WTC11 (cell line): ENCODE results near the gene XIRP2.

Experiments
- CREB1 ChIP-seq: sonication (generic); formaldehyde crosslinking; IDR thresholded peaks from 2 replicates; pipeline ENCODE4 v1.8.0; 2023; ENCODE audit warnings: mild to moderate bottlenecking, missing genetic modification reagents
- ESRRA ChIP-seq: sonication (generic); formaldehyde crosslinking; IDR thresholded peaks from 2 replicates; pipeline ENCODE4 v1.8.1; 2022; ENCODE audit warnings: mild to moderate bottlenecking, missing genetic modification reagents, borderline replicate concordance
- GTF2I ChIP-seq: fragments of 250-450 bp; sonication (Bioruptor Pico); conservative IDR thresholded peaks from 2 replicates; pipeline ENCODE4 v1.4.0; 2021; ENCODE audit warnings: mild to moderate bottlenecking
- ZNF232 ChIP-seq: sonication (generic); formaldehyde crosslinking; IDR thresholded peaks from 2 replicates; pipeline ENCODE4 v1.8.0; 2022; ENCODE audit warnings: mild to moderate bottlenecking, missing genetic modification reagents
- TF ChIP-seq, protein P1 (sequence below): sonication (generic); formaldehyde crosslinking; IDR thresholded peaks from 2 replicates; pipeline ENCODE4 v1.8.0; 2022; ENCODE audit warnings: mild to moderate bottlenecking, missing genetic modification reagents
- TF ChIP-seq, protein P2 (sequence below): fragments of 250-450 bp; sonication (Bioruptor Pico); conservative IDR thresholded peaks from 2 replicates; pipeline ENCODE4 v1.9.0; 2021; ENCODE audit warnings: mild to moderate bottlenecking
- TF ChIP-seq, protein P3 (sequence below): fragments of 200-600 bp; IDR thresholded peaks from 2 replicates; pipeline ENCODE4 v1.8.0; 2022; ENCODE audit warnings: antibody characterized with exemption

DNA sequence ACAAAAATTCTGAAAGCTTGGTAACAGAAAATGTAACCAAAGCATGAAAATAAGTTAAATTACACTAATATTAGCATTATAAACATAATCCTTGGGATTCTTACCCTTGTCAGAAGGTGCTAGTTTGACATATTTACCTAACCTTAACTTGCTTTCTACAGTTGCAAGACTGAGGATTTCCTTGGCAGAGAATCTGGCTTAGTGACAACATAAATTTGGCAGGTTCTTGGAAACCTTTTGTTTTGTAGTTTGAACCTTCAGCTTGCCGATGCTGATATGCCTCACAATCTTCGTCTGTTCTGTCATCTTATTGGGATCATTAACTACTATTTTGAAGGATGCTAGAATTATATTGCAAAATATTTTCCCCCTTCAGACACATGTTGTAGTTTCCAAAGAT is 3.4 kb downstream of the XIRP2 start:
- TF ChIP-seq GTF2I (CRISPR knock-in tag) = no peak
- TF ChIP-seq, protein P1, sequence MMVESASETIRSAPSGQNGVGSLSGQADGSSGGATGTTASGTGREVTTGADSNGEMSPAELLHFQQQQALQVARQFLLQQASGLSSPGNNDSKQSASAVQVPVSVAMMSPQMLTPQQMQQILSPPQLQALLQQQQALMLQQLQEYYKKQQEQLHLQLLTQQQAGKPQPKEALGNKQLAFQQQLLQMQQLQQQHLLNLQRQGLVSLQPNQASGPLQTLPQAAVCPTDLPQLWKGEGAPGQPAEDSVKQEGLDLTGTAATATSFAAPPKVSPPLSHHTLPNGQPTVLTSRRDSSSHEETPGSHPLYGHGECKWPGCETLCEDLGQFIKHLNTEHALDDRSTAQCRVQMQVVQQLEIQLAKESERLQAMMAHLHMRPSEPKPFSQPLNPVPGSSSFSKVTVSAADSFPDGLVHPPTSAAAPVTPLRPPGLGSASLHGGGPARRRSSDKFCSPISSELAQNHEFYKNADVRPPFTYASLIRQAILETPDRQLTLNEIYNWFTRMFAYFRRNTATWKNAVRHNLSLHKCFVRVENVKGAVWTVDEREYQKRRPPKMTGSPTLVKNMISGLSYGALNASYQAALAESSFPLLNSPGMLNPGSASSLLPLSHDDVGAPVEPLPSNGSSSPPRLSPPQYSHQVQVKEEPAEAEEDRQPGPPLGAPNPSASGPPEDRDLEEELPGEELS (CRISPR knock-in tag) = no peak
- no peak for TF ChIP-seq ZNF232 (CRISPR knock-in tag)
- TF ChIP-seq ESRRA (CRISPR knock-in tag) = no peak
- no peak for TF ChIP-seq CREB1 (CRISPR knock-in tag)
- TF ChIP-seq, protein P2, sequence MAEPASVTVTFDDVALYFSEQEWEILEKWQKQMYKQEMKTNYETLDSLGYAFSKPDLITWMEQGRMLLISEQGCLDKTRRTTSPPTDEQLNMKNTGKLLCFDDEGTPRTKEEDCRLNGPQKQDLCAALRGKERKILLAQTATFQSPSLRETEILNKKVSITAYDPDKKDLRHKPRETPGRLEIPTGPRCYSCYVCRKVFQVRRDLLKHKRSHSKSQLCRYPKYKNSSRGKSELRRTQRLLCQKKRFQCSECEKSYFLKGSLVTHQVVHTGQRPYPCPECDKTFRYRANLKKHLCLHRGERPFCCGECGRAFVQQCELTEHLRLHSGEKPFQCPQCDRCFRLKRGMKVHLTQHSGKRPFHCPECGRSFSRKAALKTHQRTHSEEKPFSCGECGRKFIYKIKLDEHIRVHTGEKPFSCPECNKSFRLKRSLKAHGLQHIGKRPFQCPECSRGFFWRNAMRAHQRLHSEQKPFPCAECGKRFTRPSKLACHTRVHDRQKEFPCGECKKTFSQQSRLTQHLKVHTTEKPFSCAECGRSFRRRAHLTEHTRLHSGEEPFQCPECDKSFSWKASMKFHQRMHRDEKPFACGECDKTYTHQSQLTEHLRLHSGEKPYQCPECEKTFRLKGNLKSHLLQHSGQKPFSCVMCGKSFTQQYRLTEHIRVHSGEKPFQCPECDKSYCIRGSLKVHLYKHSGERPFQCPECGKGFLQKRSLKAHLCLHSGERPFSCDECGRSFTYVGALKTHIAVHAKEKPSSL (CRISPR knock-in tag) = no peak
- TF ChIP-seq, protein P3, sequence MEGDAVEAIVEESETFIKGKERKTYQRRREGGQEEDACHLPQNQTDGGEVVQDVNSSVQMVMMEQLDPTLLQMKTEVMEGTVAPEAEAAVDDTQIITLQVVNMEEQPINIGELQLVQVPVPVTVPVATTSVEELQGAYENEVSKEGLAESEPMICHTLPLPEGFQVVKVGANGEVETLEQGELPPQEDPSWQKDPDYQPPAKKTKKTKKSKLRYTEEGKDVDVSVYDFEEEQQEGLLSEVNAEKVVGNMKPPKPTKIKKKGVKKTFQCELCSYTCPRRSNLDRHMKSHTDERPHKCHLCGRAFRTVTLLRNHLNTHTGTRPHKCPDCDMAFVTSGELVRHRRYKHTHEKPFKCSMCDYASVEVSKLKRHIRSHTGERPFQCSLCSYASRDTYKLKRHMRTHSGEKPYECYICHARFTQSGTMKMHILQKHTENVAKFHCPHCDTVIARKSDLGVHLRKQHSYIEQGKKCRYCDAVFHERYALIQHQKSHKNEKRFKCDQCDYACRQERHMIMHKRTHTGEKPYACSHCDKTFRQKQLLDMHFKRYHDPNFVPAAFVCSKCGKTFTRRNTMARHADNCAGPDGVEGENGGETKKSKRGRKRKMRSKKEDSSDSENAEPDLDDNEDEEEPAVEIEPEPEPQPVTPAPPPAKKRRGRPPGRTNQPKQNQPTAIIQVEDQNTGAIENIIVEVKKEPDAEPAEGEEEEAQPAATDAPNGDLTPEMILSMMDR = no peak
